NB4 (cell line): ENCODE measurements around the gene FOXE3.

Experiments used
- DNase-seq: peaks from one replicate; pipeline ENCODE4 v3.0.0; 2010; ENCODE audit warnings: low read depth
- H3K4me3 ChIP-seq: one replicate; pipeline ENCODE4 v1.5.1; 2011; ENCODE audit warnings: mild to moderate bottlenecking, low read depth, low read length, moderate library complexity
- MYC ChIP-seq: IDR thresholded peaks from 2 replicates; pipeline ENCODE4 v1.6.1; 2011; ENCODE audit warnings: low read depth, low read length
- POLR2A ChIP-seq: IDR thresholded peaks from 2 replicates; pipeline ENCODE4 v1.6.1; 2011; ENCODE audit warnings: mild to moderate bottlenecking; ENCODE audit not compliant: insufficient read length; ENCODE audit errors: extremely low read depth
- TF ChIP-seq, protein P1 (sequence below): IDR thresholded peaks from 2 replicates; pipeline ENCODE4 v1.6.1; 2011; ENCODE audit warnings: low read depth, low read length
- TF ChIP-seq, protein P2 (sequence below): IDR thresholded peaks from one replicate; pipeline ENCODE4 v1.5.1; 2012; ENCODE audit warnings: low read depth, low read length

The FOXE3 gene

DNA sequence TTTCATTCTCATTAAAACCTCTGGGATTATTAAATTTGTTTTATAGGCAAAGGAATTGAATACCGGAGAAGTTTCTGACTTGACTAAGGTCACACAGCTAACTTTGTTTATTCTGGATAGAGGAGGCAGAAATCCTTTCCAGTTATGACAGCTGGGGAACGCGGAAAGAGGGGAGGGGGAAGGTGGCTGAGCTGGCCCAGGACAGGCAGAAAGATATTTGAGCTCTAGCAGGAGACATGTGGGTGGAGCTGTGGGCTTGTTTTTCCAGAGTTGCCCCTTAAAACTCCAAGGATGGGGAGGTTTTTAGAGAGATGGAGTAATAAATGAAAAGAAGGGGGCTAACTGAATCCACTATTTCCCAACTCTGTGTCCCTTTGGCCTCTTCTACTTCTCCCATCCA lies 49.5 kb downstream of the FOXE3 start:
- no peak overlapping the region for H3K4me3 ChIP-seq
- no peak for DNase-seq
- TF ChIP-seq POLR2A (no peak), MYC (no peak)
- TF ChIP-seq, protein P1, sequence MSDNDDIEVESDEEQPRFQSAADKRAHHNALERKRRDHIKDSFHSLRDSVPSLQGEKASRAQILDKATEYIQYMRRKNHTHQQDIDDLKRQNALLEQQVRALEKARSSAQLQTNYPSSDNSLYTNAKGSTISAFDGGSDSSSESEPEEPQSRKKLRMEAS: no peak
- TF ChIP-seq, protein P2, sequence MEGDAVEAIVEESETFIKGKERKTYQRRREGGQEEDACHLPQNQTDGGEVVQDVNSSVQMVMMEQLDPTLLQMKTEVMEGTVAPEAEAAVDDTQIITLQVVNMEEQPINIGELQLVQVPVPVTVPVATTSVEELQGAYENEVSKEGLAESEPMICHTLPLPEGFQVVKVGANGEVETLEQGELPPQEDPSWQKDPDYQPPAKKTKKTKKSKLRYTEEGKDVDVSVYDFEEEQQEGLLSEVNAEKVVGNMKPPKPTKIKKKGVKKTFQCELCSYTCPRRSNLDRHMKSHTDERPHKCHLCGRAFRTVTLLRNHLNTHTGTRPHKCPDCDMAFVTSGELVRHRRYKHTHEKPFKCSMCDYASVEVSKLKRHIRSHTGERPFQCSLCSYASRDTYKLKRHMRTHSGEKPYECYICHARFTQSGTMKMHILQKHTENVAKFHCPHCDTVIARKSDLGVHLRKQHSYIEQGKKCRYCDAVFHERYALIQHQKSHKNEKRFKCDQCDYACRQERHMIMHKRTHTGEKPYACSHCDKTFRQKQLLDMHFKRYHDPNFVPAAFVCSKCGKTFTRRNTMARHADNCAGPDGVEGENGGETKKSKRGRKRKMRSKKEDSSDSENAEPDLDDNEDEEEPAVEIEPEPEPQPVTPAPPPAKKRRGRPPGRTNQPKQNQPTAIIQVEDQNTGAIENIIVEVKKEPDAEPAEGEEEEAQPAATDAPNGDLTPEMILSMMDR: no peak
